ENCODE data around the gene NECTIN4.

NECTIN4 gene

GRCh38 chr1:161111527-161111926 lies 22.2 kb upstream of the NECTIN4 start:
- no peak for DNase-seq

- no peak for DNase-seq
Observed at GRCh38 chr1:161111117-161111516, 21.8 kb upstream of the NECTIN4 start.

GRCh38 chr1:161106431-161106830 lies 17.1 kb upstream of the NECTIN4 start:
- DNase-seq: no peak

- no peak for DNase-seq
Observed at GRCh38 chr1:161100556-161100955, 11.2 kb upstream of the NECTIN4 start.

GRCh38 chr1:161099090-161099802 lies 9.9 kb upstream of the NECTIN4 start:
- DNase-seq: no peak

- peak in 48 of 51 donors; percentile 17 to 93 (median 69) for DNase-seq
Observed at GRCh38 chr1:161098210-161099068, 9.1 kb upstream of the NECTIN4 start, which contains the start of gene KLHDC9. Gene KLHDC9, plus strand, starts transcription at chr1:161098361. Its CDS starts 175 bp downstream, at chr1:161098536.

GRCh38 chr1:161096530-161096929 lies 7.2 kb upstream of the NECTIN4 start:
- no peak for DNase-seq

GRCh38 chr1:161096015-161096414 lies 6.7 kb upstream of the NECTIN4 start:
- DNase-seq: no peak

- DNase-seq: no peak
Observed at GRCh38 chr1:161095230-161095629, 5.9 kb upstream of the NECTIN4 start.

GRCh38 chr1:161094481-161094880 lies 5.1 kb upstream of the NECTIN4 start:
- DNase-seq: no peak

GRCh38 chr1:161092621-161093028 lies 3.3 kb upstream of the NECTIN4 start:
- DNase-seq: no peak

GRCh38 chr1:161091796-161092507 lies 2.6 kb upstream of the NECTIN4 start:
- no peak for DNase-seq

- DNase-seq: no peak
Observed at GRCh38 chr1:161091093-161091492, 1.7 kb upstream of the NECTIN4 start.

GRCh38 chr1:161090617-161091016 lies 1.3 kb upstream of the NECTIN4 start:
- DNase-seq: no peak

GRCh38 chr1:161089938-161090337 lies 580 bp upstream of the NECTIN4 start:
- DNase-seq: no peak

GRCh38 chr1:161088587-161089110 lies 709 bp downstream of the NECTIN4 start:
- DNase-seq: no peak

GRCh38 chr1:161086457-161086856 lies 2.9 kb downstream of the NECTIN4 start:
- no peak for DNase-seq

GRCh38 chr1:161085165-161085564 lies 4.2 kb downstream of the NECTIN4 start:
- DNase-seq: no peak

GRCh38 chr1:161084597-161084988 lies 4.8 kb downstream of the NECTIN4 start:
- no peak for DNase-seq

GRCh38 chr1:161083748-161084596 lies 5.4 kb downstream of the NECTIN4 start:
- no peak for DNase-seq
